M059J (cell line): ENCODE measurements around the gene SFT2D2. TPM values are rescaled to one million over a fixed set of nuclear protein-coding genes. Genes with fewer than 3 reads are reported as not detected.
A peak's percentile ranks its signal among the peaks of the same experiment; 100 is the strongest.
"Not testable (repeated sequence)": the region's sequence is repeated elsewhere in the genome, so short reads cannot be mapped to it uniquely, and the experiment has no call there.

ENCODE experiments used
- DNase-seq: peaks from one replicate; pipeline ENCODE4 v3.0.0-alpha.2; 2012; ENCODE audit warnings: low read depth
- total RNA-seq: library from RNA; depleted of rRNA; stranded (reverse); fragments of >200 nt; shearing (Covaris generic); gene quantifications from 2 replicates; pipeline ENCODE4 v1.2.3, GENCODE V29; 2014; rRNA removed

Gene SFT2D2
- 31.0 and 49.0 TPM in 2 replicates for total RNA-seq

DNA sequence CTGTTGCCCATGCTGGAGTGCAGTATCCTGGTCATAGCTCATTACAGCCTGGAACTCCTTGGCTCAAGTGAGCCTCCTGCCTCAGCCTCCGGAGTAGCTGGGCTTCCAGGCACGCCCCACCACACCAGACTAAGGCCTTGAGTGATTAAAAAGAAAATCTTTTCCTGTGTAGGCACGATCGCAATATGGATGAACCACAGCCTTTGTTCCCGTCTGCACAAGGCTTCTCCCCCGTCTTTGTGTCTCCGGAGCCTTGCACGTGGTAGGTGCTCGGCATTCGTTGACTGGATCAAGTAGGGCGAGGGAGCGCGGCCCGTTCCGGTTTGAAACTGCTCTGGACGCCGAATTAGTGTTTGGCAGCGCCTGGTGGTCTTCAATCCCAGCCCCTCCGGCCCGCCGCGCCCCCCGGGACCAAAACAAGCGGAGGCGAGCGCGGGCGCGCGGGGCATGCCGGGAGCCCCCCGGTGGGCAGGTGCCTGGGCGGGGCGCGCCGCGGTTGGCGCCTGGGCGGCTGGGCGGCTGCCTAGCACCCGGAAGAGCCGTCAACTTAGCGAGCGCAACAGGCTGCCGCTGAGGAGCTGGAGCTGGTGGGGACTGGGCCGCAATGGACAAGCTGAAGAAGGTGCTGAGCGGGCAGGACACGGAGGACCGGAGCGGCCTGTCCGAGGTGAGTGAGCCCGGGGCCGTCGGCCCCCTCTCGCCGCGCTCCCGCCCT, at the start of gene SFT2D2:
Gene SFT2D2, plus strand, starts transcription at position 529 of the 715 bp plus-strand sequence. Its CDS starts 76 bp downstream, at position 605.
- peak; percentile 79 for DNase-seq

DNA sequence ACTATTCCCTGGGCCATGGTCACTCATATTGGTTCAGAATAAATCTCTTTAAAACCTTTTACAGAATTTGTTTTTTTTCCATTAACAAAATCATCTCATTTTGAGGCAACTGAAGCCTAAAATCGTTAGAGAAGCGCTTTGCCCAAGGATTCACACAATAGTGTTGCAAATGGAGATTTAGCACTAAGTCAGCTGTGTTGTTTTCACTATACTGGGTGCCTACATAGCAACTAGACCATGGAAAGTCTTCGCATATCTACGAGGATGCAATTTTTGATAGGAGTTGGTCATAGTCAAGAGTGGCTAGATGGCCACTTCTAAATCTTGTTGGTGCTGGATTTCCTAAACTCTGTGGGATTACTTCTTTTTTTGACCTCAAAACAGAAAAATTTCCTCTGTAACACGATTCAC, 47.6 kb upstream of the SFT2D2 start:
- DNase-seq = no peak

DNA sequence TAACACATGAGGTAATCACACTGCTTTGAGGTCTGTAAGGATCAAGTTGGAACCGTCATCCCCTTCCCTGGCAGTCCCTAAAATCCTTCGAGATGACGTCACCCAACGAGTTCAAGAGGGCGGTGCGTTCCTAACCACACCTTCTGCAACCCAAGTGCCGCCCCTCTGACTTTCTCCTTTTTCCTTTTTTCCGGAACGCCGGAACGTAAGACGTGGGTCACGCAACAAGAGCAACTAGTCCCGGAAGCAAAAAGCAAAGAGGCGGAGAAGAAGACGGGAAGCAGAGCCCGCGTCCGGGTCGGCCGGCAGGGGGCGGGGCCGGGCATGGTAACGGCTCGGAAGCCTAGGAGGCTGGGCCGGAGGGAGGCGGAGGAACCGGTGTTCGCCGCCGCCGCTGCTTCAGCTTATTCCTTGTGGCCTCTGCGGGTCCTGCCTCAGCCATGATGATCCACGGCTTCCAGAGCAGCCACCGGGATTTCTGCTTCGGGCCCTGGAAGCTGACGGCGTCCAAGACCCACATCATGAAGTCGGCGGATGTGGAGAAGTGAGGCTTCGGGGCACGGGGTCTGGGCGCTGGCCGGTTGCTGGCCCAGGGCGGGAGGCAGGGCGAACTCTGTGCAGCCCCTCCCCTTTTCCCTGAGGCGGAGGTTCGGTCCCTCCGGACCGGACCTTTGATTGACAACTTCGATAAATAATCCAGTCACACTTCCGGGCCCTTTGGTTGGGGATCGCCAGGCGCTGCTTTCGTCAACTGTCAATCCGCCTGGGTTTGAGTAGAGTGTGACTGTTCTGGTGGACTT, 47.0 kb upstream of the SFT2D2 start, which contains the start of gene TIPRL:
Gene TIPRL, plus strand, starts transcription at position 325 of the 800 bp plus-strand sequence. Its CDS starts 116 bp downstream, at position 441.
- DNase-seq = peak; percentile 99

DNA sequence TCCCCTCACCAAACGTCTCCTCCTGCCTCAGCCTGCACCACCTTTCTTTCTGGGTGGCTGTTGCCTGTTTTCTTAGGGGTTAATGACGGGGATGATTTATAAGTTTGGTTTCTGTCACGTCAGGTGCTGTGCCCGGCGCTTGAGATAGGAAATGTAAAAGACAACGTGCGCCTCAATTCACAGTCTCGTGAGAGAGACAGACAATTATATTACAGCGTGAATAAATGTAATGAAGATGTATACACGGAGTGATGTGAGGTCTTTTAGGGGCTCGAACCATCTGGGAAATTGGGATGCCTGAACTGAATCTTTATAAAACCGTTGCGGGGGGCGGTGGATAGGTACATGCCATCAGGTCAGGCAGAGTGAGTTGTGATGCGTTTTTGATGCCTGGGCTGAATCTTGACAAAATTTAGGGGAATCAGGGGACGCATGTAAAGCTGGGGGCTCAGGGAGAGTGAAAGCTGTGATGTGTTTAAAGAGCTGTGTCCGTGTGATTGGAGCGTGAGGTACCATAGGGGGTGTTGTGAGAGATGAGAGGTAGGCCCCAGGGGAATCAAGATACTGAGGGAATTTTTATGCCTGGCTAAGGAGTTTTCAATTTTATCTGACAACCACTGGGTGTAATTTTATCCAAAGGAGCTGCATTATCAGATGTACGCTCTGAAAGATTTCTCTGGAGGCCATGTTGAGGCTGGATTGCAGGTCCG, 46.2 kb upstream of the SFT2D2 start:
- peak; percentile 49 for DNase-seq

DNA sequence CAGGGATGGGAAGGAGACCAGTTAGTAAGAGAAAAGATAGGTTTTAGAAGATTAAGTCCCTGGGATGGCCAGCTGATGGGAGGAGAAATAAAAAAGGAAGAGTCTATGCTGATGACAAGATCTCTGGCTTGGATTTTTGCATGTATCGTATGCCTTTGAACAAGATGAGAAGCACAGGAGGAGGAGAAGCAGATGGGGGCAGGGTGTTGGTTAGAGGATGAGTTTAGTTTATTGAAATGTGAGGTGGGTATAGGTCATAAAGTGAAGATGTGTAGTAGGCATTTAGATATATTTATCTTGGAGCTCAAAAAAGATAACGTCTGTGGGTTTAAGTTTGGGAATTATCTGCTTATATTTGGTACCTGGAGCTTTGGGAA, 45.7 kb upstream of the SFT2D2 start:
- no peak for DNase-seq

DNA sequence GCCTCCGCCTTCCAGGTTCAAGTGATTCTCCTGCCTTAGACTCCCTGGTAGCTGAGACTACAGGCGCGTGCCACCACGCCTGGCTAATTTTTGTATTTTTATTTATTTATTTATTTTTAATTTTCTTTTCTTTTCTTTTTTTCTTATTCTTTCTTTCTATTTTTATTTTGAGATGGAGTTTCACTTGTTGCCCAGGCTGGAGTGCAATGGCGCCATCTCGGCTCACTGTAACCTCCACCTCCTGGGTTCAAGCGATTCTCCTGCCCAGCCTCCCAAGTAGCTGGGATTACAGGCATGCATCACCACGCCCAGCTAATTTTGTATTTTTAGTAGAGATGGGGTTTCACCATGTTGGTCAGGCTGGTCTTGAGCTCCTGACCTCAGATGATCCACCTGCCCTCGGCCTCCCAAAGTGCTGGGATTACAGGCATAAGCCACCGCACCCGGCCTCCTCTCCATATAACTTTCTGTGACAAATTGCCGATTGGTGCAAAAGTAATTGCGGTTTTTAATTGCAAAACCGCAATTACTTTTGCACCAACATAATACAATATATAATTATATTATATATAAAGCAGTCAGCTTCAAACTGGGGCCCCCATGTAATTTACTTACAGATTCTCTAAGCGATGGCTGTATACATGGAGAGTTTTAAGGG, 44.6 kb upstream of the SFT2D2 start:
- not testable (repeated sequence) for DNase-seq

DNA sequence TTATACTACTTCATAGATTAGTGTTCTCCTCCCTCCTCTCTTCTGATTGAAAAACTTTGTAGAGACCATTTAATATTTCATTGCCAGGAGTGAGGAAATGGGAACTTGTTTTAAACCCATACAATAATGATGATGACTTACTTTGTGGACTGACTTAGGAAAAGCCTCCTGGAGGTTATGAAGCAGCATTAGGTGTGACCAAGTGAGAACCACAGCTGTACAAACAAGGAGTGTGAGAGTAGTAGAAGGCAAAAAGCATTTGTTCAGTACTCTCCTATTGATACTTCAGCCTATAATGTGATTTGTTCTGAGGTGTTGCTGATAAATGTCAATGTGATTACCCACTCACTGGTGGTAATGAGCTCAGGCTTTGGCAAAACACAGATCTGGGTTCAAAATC, 38.6 kb upstream of the SFT2D2 start:
- DNase-seq = no peak

DNA sequence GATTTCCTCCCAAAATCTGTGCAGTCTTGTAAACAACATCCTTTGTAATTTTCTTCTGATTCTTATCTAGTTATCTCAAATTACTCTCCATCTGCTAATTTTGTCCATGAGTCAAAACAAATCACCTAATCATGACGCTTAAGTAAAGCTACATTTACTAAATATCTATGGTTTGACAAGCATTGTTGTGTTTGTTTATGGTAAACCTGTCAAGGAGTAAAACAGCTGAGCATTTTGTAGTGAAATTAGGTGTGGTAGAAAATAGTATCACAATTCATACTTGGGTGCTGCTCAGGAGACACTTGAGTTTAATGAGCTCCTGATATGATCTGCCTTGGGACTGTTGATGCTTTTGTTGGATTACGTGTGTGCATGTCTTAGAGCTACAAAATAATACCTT, 35.4 kb upstream of the SFT2D2 start:
- no peak for DNase-seq

DNA sequence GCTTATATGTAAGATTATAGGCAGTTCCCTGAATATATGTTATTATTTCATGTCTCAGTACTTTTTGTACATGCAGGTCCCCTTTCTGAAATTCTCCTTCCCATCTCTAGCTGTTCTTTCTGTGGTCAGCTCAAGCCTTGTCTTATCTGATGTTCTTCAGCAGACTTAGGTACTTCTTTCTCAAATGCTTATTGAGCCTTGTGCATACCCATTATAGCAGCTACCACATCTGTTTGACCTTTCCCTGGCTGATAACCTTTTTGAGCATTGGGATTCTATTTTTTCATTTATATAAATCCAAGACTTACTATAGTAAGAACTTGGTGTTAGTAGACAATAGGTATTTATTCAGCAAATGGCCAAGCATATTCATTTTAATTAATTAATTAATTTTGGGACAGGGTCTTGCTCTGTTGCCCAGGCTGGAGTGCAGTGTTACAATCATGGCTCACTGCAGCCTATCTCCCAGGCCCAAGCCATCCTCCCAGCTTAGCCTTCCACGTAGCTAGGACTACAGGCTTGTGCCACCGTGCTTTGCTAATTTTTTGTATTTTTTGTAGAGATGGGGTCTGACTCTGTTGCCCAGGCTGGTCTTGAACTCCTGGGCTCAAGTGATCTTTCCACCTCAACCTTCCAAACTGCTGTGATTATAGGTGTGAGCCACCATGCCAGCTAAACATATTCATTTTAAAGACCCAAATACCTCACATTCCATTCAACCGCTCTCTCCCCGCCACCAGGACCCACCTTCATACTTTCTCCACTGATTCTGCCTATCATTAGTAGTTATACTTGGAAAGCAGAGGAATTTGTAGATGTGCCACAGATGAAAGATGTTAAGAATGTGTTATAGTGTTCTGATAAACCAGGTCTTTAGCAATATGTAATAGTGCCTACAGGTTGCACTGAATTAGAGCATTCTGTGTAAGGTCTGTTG, 30.3 kb upstream of the SFT2D2 start:
- DNase-seq = no peak

DNA sequence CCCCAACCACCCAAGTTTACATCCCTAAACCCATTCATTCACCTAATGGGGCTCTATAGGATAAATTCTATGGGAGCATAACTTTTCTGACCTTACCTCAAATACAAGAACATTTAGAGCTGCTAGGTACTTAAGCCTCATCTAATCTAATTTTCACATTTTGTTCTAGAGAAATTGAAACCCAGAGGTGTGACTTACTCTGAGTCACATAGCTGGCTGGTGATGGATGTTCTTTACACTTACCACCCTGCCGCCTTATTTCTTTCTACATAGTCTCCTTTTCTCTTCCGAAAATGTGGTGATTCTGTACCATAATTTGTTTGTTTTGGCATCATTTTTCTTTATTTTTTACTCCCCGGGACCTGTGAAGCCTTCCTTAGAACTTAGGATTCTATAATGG, 26.7 kb upstream of the SFT2D2 start:
- DNase-seq = no peak

DNA sequence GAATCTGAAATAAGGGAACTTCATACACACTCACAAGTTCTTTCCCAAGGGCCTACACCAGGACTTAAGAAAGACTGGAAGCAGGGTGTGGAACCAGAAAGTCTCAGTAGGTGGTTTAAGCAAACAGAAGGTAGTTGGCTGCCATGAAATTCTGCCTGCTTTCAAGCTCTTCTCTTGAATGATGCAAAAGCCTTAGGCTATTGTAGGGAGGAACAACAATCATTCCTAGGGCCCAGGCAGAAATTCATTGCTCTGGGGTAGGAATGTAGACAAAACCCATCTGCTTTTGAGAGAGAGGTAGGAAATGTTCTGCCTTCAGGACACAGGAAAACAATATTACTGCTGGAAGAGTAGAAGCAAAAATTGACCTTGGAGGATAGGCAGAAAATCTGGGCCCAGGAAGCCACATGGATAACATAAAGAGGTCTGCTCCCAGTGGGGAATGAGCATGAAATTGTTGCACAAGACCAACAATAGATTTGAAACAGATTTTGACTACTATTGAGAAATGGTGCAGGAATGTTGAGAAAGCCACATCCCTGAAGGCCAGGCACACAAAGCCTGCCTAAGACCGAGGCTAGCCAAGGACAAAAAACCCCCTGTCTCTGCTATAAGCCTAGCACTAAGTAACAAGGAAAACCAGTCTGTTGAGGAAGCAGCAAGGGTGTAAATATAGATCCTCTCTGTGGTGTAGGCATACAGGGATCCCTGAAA, 22.7 kb upstream of the SFT2D2 start:
- DNase-seq = peak; percentile 39

DNA sequence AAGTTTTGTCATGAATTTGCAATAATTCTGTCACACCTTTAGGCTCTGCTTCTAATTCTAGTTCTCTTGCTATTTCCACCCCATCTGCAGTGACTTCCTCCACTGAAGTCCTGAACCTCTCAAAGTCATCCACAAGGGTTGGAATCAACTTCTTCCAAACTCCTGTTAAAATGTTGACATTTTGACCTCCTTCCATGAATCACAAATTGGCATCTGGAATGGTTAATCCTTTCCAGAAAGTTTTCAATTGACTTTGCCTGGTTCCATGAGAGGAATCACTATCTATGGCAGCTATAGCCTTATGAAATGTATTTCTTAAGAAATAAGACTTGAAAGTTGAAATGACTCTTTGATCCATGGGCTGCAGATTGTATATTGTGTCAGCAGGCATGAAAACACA, 19.7 kb upstream of the SFT2D2 start:
- no peak for DNase-seq

DNA sequence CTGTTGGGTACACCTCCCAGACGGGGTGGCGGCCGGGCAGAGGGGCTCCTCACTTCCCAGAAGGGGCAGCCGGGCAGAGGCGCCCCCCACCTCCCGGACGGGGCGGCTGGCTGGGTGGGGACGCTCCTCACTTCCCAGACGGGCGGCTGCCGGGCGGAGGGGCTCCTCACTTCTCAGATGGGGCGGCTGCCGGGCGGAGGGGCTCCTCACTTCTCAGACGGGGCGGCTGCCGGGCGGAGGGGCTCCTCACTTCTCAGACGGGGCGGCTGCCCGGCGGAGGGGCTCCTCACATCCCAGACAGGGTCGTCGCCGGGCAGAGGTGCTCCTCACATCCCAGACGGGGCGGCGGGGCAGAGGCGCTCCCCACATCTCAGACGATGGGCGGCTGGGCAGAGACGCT, 18.1 kb upstream of the SFT2D2 start:
- not testable (repeated sequence) for DNase-seq

DNA sequence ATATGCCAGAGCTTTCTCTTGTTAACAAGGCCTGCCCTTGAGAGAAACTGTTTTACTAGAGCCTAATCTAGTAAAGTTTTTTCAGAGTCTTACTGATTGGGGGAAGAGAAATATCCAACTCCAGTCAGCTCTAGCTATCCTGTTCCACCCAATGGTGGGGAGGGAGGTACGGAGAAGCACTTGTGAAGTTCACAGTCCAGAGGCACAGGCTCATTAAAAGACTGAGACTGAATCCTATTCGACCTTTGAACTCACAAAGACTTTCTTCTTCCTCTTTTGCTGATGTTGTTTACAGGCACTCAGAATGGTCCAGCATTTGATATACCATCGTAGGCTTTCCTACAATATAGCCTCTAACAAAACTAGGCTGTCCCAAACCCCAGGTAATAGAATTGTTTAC, 15.5 kb upstream of the SFT2D2 start:
- DNase-seq = no peak

DNA sequence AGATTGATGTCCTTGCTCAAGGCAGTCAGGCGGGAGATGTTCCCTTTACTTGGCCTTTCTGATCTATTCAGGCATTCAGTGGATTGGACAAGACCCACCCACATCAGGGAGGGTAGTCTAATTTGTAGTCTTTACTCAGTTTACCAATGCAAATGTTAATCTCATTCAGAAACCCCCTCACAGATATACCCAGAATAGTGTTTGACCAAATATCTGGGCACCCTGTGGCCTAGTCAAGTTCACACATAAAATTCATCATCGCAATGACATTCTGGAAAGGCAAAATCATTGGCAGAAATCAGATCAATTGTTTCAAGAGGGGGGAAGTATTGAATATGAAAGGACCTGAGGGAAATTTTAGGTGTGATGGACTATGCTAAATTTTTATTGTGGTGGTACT, 12.5 kb upstream of the SFT2D2 start:
- DNase-seq = no peak

DNA sequence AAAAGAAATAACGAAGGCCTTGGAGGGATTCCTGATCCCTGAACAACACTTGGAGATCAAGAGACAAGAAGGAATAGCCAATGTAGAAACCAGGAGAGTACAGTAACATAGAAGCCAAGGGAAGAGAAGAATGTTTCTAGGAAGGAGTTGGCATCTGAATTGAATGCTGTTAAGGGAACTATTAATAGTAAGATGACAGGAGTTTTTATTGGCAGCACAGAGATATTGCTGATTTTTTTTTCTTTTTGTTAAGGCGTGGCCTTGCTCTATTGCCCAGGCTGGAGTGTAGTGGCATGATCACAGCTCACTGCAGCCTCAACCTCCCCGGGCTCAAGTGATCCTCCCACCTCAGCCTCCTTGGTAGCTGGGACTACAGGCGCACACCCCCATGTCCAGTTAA, 9.6 kb upstream of the SFT2D2 start:
- DNase-seq = no peak

DNA sequence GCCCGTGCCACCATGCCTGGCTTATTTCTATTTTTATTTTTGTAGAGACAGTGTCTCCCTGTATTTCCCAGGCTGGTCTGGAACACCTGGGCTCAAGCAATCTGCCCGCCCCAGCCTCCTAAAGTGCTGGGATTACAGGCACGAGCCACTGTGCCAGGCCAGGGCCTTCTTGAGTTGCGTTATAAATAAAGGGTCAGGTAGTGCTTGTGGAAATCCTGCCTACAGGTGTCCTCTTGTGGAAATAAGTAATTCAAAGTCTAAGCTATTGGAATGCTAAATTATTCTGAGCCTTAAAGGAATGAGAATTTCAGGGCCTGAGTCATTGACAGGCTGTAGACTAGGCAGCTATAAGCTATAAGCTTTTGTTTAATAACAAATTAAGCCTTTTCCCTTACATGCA, 8.1 kb upstream of the SFT2D2 start:
- DNase-seq = no peak

DNA sequence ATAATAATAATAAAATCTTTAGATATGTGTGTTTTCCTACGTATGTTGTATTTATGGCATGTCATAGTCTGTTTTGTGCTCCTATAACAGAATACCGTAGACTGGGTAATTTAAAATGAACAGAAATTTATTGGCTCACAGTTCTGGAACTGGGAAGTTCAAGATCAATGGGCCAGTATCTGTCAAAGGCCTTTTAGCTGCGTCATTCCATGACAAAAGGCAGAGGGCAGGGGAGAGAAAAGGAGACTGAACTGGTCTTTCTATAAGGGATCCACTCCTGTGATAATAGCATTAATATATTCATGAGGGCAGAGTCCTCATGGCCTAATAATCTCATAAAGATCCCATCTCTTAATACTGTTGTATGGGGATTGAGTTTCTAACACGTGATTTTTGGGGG, 7.1 kb upstream of the SFT2D2 start:
- no peak for DNase-seq

DNA sequence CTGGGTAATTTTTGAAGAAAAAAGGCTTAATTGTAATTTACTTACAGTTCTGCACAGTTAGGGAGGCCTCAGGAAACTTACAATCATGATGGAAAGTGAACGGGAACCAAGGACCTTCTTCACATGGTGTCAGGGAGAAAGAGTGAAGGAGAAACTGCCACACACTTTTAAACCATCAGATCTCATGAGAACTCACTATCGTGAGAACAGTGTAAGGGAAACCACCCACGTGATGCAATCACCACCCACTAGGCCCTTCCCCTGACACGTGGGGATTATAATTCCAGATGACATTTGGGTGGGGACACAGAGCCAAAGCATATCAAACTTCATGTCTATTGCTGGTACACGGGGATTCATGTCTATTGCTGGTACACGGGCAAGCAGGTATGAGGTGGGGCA, 5.3 kb upstream of the SFT2D2 start:
- no peak for DNase-seq

DNA sequence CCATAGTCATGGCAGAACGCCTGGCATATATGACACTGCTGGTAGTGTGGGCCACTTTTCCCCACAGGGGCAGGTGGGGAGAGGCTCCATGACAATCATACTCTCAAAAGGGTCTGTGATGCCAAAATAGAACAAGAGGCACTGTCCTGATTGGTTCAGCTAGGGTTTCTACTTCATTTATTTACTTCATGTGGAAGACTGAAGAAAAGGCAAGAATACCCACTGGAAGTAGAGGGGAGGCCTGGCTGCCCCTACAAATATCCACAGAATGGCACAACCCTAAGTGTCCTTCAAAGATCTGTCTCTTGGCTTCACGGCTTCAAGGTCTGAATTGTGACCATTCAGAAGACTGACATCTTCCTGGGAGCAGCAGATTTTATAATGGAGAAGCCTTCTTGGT, 4.5 kb upstream of the SFT2D2 start:
- DNase-seq = no peak
